HG02870 (cell line): ENCODE results near the gene PCDHGB6.
"Not testable (repeated sequence)": the region's sequence is repeated elsewhere in the genome, so short reads cannot be mapped to it uniquely, and the experiment has no call there.

Experiments
- ATAC-seq: cut with Tn5 transposase; IDR thresholded peaks from one replicate; pipeline ENCODE4 v1.9.1; 2021; ENCODE audit warnings: mild to moderate bottlenecking, moderate library complexity; ENCODE audit not compliant: unreplicated experiment

Gene PCDHGB6

GRCh38 chr5:141388661-141389060 lies 19.2 kb upstream of the PCDHGB6 start:
- ATAC-seq = no peak

- no peak for ATAC-seq
Measured at GRCh38 chr5:141389153-141390042, 18.4 kb upstream of the PCDHGB6 start.

GRCh38 chr5:141392429-141393198 lies 15.2 kb upstream of the PCDHGB6 start, which contains the start of gene PCDHGA8:
TSS of gene PCDHGA8 (plus strand) at chr5:141392633. CDS start at chr5:141392814, 181 bp downstream.
- ATAC-seq = no peak

- no peak for ATAC-seq
Measured at GRCh38 chr5:141393267-141393666, 14.6 kb upstream of the PCDHGB6 start.

- ATAC-seq = not testable (repeated sequence)
Measured at GRCh38 chr5:141394401-141395187, 13.2 kb upstream of the PCDHGB6 start.

GRCh38 chr5:141397756-141398551 lies 9.9 kb upstream of the PCDHGB6 start, which contains the start of gene PCDHGB5:
TSS of gene PCDHGB5 (plus strand) at chr5:141397947. CDS start at chr5:141398128, 181 bp downstream.
- peak; percentile 84 for ATAC-seq

- no peak for ATAC-seq
Measured at GRCh38 chr5:141398608-141399007, 9.2 kb upstream of the PCDHGB6 start.

GRCh38 chr5:141399555-141400258 lies 8.1 kb upstream of the PCDHGB6 start:
- no peak for ATAC-seq

GRCh38 chr5:141402553-141403243 lies 5.1 kb upstream of the PCDHGB6 start, which contains the start of gene PCDHGA9:
TSS of gene PCDHGA9 (plus strand) at chr5:141402778. CDS start at chr5:141402953, 175 bp downstream.
- no peak for ATAC-seq

- no peak for ATAC-seq
Measured at GRCh38 chr5:141403387-141403786, 4.4 kb upstream of the PCDHGB6 start.

GRCh38 chr5:141409598-141410306 lies 1.9 kb downstream of the PCDHGB6 start:
- ATAC-seq = no peak

- no peak for ATAC-seq
Measured at GRCh38 chr5:141411575-141411974, 3.8 kb downstream of the PCDHGB6 start.

GRCh38 chr5:141412854-141413539 lies 5.2 kb downstream of the PCDHGB6 start, which contains the start of gene PCDHGA10:
TSS of gene PCDHGA10 (plus strand) at chr5:141412987. CDS start at chr5:141413176, 189 bp downstream.
- peak; percentile 82 for ATAC-seq

GRCh38 chr5:141413540-141414069 lies 5.8 kb downstream of the PCDHGB6 start:
- no peak for ATAC-seq

GRCh38 chr5:141414548-141415274 lies 6.9 kb downstream of the PCDHGB6 start:
- ATAC-seq = not testable (repeated sequence)

GRCh38 chr5:141415275-141415618 lies 7.4 kb downstream of the PCDHGB6 start:
- not testable (repeated sequence) for ATAC-seq
